H1 (cell line): ENCODE results near the gene RND3.

Experiments used
- CBX5 ChIP-seq: fragments of 300-800, 300-1000 bp; sonication (generic); IDR thresholded peaks from 2 replicates; pipeline ENCODE4 v1.7.1; 2016; ENCODE audit warnings: antibody characterized with exemption, low read length, low read depth
- CHD2 ChIP-seq: IDR thresholded peaks from 2 replicates; pipeline ENCODE4 v1.6.1; 2012; ENCODE audit warnings: low read length, improper control_type of control experiment
- CTCF ChIP-seq, 3 experiments: IDR thresholded peaks; 1 replicate in 2 of 3; 2 replicates in 1 of 3; pipeline versions ENCODE4 v1.5.1 to v1.6.1; 2011; ENCODE audit warnings: low read length in 3 of 3, mild to moderate bottlenecking in 3 of 3, inconsistent platforms in 2 of 3, low read depth in 1 of 3, moderate library complexity in 1 of 3; ENCODE audit not compliant: insufficient read depth in 1 of 3; ENCODE audit errors: control extremely low read depth in 1 of 3
- EP300 ChIP-seq, 2 experiments: IDR thresholded peaks; 1 replicate in 1 of 2; 2 replicates in 1 of 2; pipeline ENCODE4 v1.6.1; 2011 to 2012; ENCODE audit warnings: low read depth in 2 of 2, low read length in 2 of 2, mild to moderate bottlenecking in 2 of 2, borderline replicate concordance in 1 of 2, inconsistent platforms in 1 of 2, moderate library complexity in 1 of 2
- JUN ChIP-seq: IDR thresholded peaks from 2 replicates; pipeline ENCODE4 v1.6.1; 2011; ENCODE audit warnings: low read depth, mild to moderate bottlenecking, improper control_type of control experiment, low read length
- MAFK ChIP-seq: IDR thresholded peaks from 2 replicates; pipeline ENCODE4 v1.6.1; 2012; ENCODE audit warnings: low read depth, mild to moderate bottlenecking, improper control_type of control experiment, low read length
- POLR2A ChIP-seq, 2 experiments: IDR thresholded peaks; 1 replicate in 1 of 2; 2 replicates in 1 of 2; pipeline ENCODE4 v1.6.1; 2011; ENCODE audit warnings: low read depth in 2 of 2, low read length in 2 of 2, mild to moderate bottlenecking in 2 of 2; ENCODE audit errors: control extremely low read depth in 1 of 2
- POLR2AphosphoS5 ChIP-seq: IDR thresholded peaks from 2 replicates; pipeline ENCODE4 v1.6.1; 2011; ENCODE audit warnings: low read depth, low read length

GRCh38 chr2:150478200-150478974 lies 9.1 kb downstream of the RND3 start:
- TF ChIP-seq CTCF (IDR thresholded peaks at IDR 0.05; ENCODE audit: control extremely low read depth in 1 of 3, insufficient read depth in 1 of 3, low read depth in 1 of 3, low read length in 3 of 3) = no peak
- TF ChIP-seq JUN = no peak
- TF ChIP-seq POLR2A (IDR thresholded peaks at IDR 0.05; ENCODE audit: control extremely low read depth in 1 of 2, low read depth in 2 of 2, low read length in 2 of 2) = no peak
- TF ChIP-seq EP300 (IDR thresholded peaks at IDR 0.05; ENCODE audit: borderline replicate concordance in 1 of 2, low read depth in 2 of 2, low read length in 2 of 2) = no peak
- no peak for TF ChIP-seq MAFK
- no peak for TF ChIP-seq POLR2AphosphoS5
- TF ChIP-seq CHD2 = no peak
- TF ChIP-seq CBX5 = no peak
